Measurements from ENCODE around the gene KIFC3.
"Not testable (repeated sequence)": the region's sequence is repeated elsewhere in the genome, so short reads cannot be mapped to it uniquely, and the experiment has no call there.

GRCh38 chr16:57782607-57783055 lies 19.7 kb downstream of the KIFC3 start:
- TF ChIP-seq CTCF (IDR thresholded peaks at IDR 0.05); POLR2AphosphoS5 (IDR thresholded peaks at IDR 0.05); POLR2A (IDR thresholded peaks at IDR 0.05; ENCODE audit: low read depth); EP300 (IDR thresholded peaks at IDR 0.05): not testable (repeated sequence)
